OCI-LY3 (cell line): ENCODE measurements around the gene ASPA.

Experiments used
- CTCF ChIP-seq: fragments of 200-600, 300-600 bp; sonication (generic); IDR thresholded peaks from 2 replicates; pipeline ENCODE4 v1.5.1; 2014; ENCODE audit warnings: antibody characterized with exemption, low read length, low read depth
- EZH2phosphoT487 ChIP-seq: fragments of 200-600 bp; shearing (Covaris generic); IDR thresholded peaks from 2 replicates; pipeline ENCODE4 v1.6.1; 2018; ENCODE audit warnings: antibody characterized with exemption, mixed run types, low read depth

DNA sequence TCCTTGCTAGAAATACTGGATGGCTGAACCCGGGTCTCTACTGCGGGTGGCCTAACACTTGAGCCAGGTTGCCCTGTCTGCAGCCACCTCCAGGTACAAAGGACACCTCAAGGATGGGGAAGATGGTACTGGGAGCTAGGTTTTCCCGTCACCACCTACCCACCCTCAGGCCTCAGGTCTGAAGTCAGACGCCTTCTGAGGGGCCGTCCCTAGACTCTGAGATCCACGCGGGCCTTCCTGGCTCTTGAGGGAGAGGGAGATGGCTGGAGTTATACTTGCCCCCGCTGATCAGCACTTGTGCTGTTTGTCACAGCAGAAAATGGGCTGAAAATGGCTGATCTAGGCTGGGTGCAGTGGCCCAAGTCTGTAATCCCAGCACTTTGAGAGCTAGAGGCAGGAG, 71.2 kb downstream of the ASPA start:
- no peak for TF ChIP-seq CTCF
- TF ChIP-seq EZH2phosphoT487 = no peak
